HEK293T (cell line): ENCODE data around the gene BLACAT1.

Experiments used
- ARNT ChIP-seq: fragments of 450-650 bp; IDR thresholded peaks from 2 replicates; pipeline ENCODE4 v1.6.1; 2017; ENCODE audit warnings: mild to moderate bottlenecking
- BHLHE40 ChIP-seq: fragments of 450-650 bp; IDR thresholded peaks from 2 replicates; pipeline ENCODE4 v1.6.1; 2016; ENCODE audit warnings: mild to moderate bottlenecking, moderate library complexity, borderline replicate concordance
- ELF4 ChIP-seq: fragments of 450-650 bp; IDR thresholded peaks from 2 replicates; pipeline ENCODE4 v1.6.1; 2017; ENCODE audit warnings: antibody characterized with exemption
- FOXA1 ChIP-seq: fragments of 450-650 bp; IDR thresholded peaks from 2 replicates; pipeline ENCODE4 v1.6.1; 2016; ENCODE audit warnings: mild to moderate bottlenecking
- FOXK2 ChIP-seq: fragments of 450-650 bp; IDR thresholded peaks from 2 replicates; pipeline ENCODE4 v1.6.1; 2016; ENCODE audit warnings: mild to moderate bottlenecking
- FOXM1 ChIP-seq: fragments of 450-650 bp; IDR thresholded peaks from 2 replicates; pipeline ENCODE4 v1.6.1; 2017; ENCODE audit warnings: mild to moderate bottlenecking, borderline replicate concordance
- LEF1 ChIP-seq: fragments of 450-650 bp; IDR thresholded peaks from 2 replicates; pipeline ENCODE4 v1.6.1; 2017; ENCODE audit warnings: mild to moderate bottlenecking, borderline replicate concordance
- NFRKB ChIP-seq: fragments of 450-650 bp; IDR thresholded peaks from 2 replicates; pipeline ENCODE4 v1.6.1; 2016; ENCODE audit warnings: mild to moderate bottlenecking, moderate library complexity
- SP1 ChIP-seq: fragments of 450-650 bp; IDR thresholded peaks from 2 replicates; pipeline ENCODE4 v1.6.1; 2017
- SUZ12 ChIP-seq: fragments of 450-650 bp; IDR thresholded peaks from 2 replicates; pipeline ENCODE4 v1.6.1; 2016; ENCODE audit warnings: mild to moderate bottlenecking
- TARDBP ChIP-seq: fragments of 450-650 bp; IDR thresholded peaks from 2 replicates; pipeline ENCODE4 v1.6.1; 2016

GRCh38 chr1:205452933-205453332 is 2.9 kb downstream of the BLACAT1 start:
- TF ChIP-seq SP1 (no peak), BHLHE40 (no peak), FOXA1 (no peak), FOXM1 (no peak), LEF1 (no peak), NFRKB (no peak), ARNT (no peak), ELF4 (no peak), TARDBP (no peak), SUZ12 (no peak), FOXK2 (no peak)
